AG10803 (cell line): ENCODE measurements around the gene SNX21.

Experiments used
- DNase-seq: peaks from one replicate; pipeline ENCODE4 v3.0.0; 2010; ENCODE audit warnings: low read depth
- H3K4me3 ChIP-seq: 2 replicates; pipeline ENCODE4 v1.5.1; 2011; ENCODE audit warnings: mild to moderate bottlenecking, low read length, control low read depth
- CTCF ChIP-seq: conservative IDR thresholded peaks from 2 replicates; pipeline ENCODE4 v1.5.1; 2011; ENCODE audit warnings: mild to moderate bottlenecking, low read length, control low read depth, inconsistent platforms

SNX21 gene

GRCh38 chr20:45851501-45851900 is 17.9 kb downstream of the SNX21 start:
- no peak for DNase-seq
- no peak for TF ChIP-seq CTCF
- no peak overlapping the region for H3K4me3 ChIP-seq

GRCh38 chr20:45852326-45852725 is 18.7 kb downstream of the SNX21 start:
- no peak overlapping the region for H3K4me3 ChIP-seq
- TF ChIP-seq CTCF: no peak
- DNase-seq: no peak

- TF ChIP-seq CTCF: no peak
- DNase-seq: no peak
- H3K4me3 ChIP-seq: no peak overlapping the region
Measured at GRCh38 chr20:45853484-45853883, 19.9 kb downstream of the SNX21 start.

GRCh38 chr20:45857114-45857881 is 23.7 kb downstream of the SNX21 start, which contains the start of the genes ACOT8 and ZSWIM3:
Gene ACOT8, minus strand, starts transcription at chr20:45857392. Its CDS starts 77 bp downstream, at chr20:45857315.
Gene ZSWIM3, plus strand, starts transcription at chr20:45857614. Its CDS starts 212 bp downstream, at chr20:45857826.
- no peak for TF ChIP-seq CTCF
- DNase-seq: peak; percentile 100
- peak within 1 kb of the TSS; percentile 92 for H3K4me3 ChIP-seq

- H3K4me3 ChIP-seq: peak overlapping the region; percentile 92
- DNase-seq: no peak
- no peak for TF ChIP-seq CTCF
Measured at GRCh38 chr20:45857882-45858216, 24.2 kb downstream of the SNX21 start.

- no peak for TF ChIP-seq CTCF
- no peak for DNase-seq
- no peak overlapping the region for H3K4me3 ChIP-seq
Measured at GRCh38 chr20:45859916-45860315, 26.3 kb downstream of the SNX21 start.

GRCh38 chr20:45860560-45861220 is 27.1 kb downstream of the SNX21 start:
- H3K4me3 ChIP-seq: no peak overlapping the region
- no peak for TF ChIP-seq CTCF
- DNase-seq: no peak
